Stimulated activated CD8-positive, alpha-beta memory T cell treated with anti-CD3 and anti-CD28 coated beads, Interleukin-7, amount 100 ng/mL, for 24 hours (primary cell): ENCODE results near the gene NRXN3.

Experiments used
- DNase-seq: peaks from one replicate; pipeline ENCODE4 v3.0.0-alpha.2; 2020; ENCODE audit warnings: low read depth

Gene NRXN3

GRCh38 chr14:79581912-79582576, 1411.9 kb downstream of the NRXN3 start:
- DNase-seq, result no peak

DNA sequence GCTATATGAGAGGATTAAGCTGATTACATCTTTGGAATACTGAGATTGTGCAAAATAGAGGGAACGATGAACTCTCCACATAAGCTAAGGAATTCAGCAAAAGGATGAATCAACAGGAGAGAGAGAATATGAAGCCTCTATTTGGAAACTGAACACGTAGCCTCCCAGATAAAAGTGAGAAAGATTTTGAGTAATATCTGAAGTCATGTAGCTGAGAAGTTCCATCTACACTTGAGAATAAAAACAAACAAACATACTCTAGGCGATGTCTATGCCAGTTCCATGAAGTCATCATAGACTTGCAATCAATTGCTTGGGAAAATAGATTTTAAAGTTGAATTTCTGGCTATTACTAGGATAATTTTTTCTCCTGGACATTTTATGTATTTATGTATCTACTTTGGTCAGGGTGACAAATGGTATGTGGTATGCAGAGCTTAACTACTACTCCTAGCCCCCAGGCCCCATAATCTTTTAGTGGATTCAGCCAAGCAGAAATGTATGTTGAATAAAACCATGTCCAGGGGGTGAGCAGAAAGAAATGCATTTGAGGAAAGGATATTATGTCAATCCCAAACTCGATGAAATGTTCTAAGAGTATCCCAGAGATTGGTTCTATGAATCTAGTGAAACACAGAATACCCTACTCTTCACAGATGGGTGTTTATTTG, 1413.7 kb downstream of the NRXN3 start:
- DNase-seq, result no peak

- no peak for DNase-seq
Observed at GRCh38 chr14:79584679-79585078, 1414.5 kb downstream of the NRXN3 start.

GRCh38 chr14:79585845-79586244, 1415.7 kb downstream of the NRXN3 start:
- DNase-seq, result no peak

DNA sequence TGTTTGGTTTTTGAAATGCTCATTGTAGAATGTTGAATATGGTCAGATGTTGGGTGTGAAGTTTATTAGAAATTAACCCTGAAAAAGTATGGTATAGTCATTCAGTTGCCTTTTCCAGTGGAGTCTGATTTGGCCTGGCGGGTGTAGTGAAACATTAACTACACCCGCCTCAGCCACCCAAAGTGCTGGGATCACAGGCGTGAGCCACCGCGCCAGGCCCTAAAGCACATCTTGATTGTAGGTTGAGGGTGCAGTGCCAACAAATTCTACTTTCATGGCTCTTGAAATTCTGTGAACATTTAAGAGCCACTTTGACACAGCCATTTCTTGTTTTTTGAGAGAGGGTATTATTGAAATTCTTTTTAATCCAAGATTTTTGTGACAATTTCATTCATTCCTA, 1416.2 kb downstream of the NRXN3 start:
- no peak for DNase-seq

DNA sequence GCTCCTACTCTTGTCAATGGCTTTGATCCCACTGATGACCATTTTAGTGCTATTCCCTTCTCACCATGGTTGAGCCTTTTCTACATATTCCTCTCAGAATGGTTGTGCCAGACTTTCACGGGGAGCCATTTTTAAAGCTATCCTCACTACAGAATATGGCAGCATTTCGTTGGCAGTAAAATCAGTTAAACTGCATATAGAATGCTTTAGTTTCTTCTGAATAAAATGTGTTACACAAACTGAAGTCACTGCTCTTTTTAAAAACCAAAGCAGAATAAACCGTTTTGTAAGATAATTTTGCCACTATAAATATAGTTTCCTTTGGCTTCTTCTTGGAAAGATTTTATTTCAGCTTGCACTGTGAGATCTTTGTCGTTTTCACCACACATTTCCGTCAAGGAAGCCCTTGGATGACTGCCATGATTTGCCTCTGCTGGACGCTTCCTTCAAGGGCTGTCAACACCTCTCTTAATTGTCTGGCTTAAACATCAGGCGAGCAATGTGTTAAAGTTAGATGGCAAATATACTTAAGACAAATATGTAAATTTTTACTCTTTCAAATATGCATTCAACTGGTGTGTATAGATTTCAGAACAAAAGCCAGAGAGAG, 1416.9 kb downstream of the NRXN3 start:
- DNase-seq, result no peak

DNA sequence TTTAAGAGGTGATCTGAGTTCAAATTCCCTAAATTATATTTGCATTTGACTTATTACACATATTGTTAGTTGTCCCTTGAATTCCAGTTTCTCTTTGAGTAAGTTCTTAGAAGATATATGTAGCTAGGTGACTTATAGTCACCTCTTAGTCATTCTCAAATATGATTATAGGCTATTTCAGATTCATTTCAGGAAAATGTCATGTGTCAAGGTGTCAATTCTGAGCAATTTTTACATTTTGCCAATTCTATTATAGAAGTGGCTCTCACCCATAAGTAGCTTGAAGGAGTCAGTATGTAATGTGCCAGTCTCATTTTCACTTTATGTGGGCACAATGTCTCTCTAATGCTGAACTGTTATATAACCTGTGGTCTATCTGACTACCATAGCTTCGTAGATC, 1417.7 kb downstream of the NRXN3 start:
- DNase-seq, result no peak

DNA sequence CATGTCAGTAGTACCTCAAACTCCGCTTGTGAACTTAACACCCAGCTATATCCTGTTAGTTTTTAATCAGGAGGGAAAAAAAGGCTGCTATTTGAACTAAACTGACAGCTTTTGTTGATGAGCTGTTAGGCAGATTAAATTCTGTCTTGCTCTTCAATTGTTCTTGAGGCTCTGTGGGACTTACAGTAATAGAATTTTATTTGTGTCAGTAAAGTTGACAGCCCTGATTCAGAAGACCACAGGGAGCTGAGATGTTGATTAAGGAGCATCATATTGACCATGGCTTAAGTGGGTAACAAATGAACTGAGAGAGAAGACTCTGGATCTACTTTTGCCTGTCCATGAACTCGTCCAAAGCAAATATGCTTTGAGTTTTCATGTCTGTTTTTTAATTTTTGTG, 1418.2 kb downstream of the NRXN3 start:
- no peak for DNase-seq

- no peak for DNase-seq
Observed at GRCh38 chr14:79596551-79596950, 1426.4 kb downstream of the NRXN3 start.

- DNase-seq, result no peak
Observed at GRCh38 chr14:79597566-79597965, 1427.4 kb downstream of the NRXN3 start.

DNA sequence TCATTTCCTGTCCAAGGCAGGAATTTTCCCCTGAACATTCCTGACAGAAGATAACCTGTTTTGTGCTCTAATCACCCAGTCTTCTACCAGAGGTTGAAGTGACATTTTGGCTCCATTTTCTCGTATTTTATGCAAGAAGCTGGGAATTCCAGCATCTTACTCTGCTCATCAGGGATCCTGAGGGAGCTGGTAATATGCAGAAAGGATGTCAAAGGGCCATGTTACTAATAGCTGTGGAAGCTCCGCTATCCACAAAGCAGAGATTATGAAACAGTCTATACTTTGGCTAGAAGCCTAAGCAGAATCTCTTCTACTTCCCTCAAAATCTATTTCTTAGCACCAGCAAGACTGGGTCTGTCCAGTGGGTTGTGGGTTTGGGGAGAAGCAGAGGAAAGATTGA, 1428.2 kb downstream of the NRXN3 start:
- DNase-seq, result no peak

- no peak for DNase-seq
Observed at GRCh38 chr14:79599239-79599638, 1429.1 kb downstream of the NRXN3 start.

DNA sequence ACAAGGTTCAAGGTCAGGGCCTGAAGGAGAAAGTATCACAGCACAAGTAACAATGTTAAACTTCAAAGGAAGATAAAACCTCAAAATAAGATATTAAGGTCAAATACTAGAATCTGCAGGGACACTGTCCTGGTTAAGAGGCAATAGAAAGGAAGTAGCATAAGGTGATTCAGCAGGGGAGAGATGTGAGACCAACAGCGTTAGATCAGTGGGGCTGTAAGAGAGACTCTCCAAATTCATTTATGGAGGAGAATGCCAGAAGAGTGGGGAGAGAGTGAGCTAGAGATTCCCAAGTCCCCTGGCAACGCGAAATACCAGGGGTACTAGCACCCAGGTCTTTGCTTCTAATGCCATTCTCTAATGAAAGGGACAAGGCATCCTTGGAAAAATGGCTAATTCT, 1430.2 kb downstream of the NRXN3 start:
- DNase-seq, result no peak

DNA sequence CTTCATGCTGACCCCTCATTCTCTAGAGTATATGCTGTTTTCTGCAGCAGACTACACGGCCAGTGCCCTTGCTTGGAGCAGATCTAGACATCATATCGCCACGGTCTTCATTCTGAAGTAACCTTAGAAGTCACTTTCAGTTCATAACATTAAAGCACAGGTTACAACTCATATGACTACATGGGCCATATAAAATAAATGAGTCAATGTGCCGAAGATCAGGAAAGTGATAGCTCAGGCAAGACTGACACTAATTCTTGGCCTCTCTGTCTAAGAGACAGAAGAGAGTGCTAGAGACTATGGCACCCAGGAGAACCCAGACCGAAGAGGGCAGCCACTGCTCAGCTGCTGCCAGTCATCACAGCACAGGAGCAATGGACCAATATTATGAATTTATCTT, 1431.4 kb downstream of the NRXN3 start:
- no peak for DNase-seq

GRCh38 chr14:79602045-79602444, 1431.9 kb downstream of the NRXN3 start:
- DNase-seq, result no peak

DNA sequence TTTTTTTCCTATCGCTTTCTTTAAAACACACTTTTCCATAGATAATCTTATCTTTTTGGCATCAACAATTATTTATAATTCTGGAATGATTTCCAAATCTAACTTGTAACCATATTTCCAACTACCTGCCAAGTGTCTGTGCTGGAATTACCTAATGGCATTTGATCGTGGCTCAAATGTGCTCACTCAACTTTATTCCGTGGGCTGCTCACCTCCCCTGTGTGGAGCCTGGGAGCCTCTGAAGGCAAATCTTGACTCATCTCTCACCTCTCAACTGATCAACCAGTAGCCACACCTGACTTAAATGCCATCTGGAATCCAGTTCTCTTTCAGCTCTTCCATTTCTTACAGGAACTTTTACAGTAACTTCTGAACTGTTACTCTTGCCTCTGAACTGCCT, 1432.6 kb downstream of the NRXN3 start:
- DNase-seq, result no peak

GRCh38 chr14:79605849-79606248, 1435.7 kb downstream of the NRXN3 start:
- no peak for DNase-seq

- no peak for DNase-seq
Observed at GRCh38 chr14:79608446-79608845, 1438.3 kb downstream of the NRXN3 start.

DNA sequence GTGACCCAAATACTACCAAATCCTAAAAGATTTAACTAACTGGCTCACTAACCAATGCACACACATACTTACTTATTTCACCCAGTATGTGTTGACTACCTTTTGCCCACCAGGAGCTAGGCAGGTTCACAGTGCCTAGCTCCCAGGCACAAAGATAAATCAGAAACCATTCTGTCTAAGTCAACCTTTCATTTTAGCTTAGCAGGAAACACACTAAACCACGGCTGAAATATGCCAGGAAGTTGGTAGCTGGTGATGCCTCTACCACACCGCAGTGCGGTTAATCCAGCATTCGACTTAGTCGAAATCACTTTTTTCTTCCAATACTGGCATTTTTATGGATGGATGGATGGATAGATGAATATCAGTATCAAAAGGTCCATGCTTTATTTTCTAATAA, 1443.5 kb downstream of the NRXN3 start:
- DNase-seq, result no peak

DNA sequence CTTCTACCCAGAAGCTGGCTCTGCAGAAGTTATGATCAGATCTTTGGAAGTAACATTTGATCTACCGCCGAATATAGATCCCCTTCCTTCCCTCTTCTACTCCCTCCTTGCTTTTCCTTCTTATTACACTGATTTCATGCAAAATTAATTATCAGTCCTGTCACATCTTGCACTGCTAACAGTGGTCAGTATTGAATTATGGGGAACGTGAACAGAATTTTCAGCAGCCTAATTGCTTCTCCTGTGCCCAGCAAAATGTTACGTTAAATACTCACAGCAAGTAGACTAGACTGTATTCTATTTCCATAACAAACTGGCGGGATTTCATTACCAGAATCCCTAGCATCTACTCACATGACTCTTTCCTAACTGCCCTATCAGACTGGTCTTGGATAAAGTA, 1444.3 kb downstream of the NRXN3 start:
- DNase-seq, result no peak

DNA sequence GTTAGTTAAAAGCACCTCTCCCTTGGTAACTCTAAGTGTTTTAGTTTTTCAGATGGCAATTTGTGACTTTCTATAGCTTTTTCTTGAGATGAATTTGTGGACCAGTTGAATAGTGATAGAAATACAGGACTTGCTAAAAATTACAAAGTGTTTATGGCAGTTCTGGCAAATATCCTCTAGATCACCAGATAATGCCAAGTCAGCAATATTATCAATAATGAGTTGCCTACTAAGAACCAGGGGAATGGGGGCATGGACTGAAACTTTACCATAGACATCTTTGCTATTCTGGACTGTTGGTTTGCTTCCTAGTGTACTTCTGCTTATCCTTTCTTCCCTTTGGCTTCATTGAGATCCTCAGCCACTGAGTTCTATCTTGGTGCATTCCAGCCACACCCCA, 1456.9 kb downstream of the NRXN3 start:
- no peak for DNase-seq

DNA sequence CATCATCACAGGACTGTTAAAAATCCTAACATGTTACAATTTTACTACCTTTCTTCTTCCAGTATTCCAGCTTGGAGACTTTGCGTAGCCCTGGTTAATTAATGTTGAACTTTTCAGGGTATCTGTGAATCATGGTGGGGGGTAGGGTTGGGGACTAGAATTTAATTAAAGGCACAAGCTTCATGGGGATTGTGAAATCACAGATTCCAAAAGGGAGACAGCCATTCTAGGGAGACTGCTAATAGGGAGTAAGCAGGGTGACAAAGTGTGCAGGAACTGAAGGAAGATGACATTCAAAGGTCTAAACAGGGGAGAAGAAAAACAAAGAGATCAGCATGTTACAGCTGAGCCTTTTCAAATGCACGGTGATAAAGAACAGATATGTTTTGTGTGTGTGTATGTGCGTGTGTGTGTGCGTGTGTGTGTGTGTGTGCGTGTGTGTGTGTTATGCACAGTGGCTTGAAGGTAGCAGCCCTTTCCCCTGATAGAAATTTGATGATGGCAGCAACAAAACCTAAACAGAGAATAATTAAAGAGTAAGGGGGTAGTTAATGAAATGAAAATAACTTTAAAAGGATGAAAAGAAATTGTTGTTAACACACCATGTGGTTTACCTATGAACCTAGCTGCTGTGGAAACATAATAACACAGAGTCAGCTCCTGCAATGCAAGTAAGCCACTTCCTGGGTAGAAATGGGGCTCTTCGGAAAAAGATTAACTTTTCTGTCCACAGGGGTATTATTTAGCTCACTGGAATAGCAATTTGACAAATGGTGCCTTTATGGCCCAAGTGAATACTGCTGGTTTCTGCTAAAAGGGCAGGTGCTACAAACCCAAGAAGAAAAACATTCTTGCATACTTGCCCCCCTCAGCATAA, 1459.5 kb downstream of the NRXN3 start:
- no peak for DNase-seq
